Measurements from ENCODE around the gene RORB.

DNA sequence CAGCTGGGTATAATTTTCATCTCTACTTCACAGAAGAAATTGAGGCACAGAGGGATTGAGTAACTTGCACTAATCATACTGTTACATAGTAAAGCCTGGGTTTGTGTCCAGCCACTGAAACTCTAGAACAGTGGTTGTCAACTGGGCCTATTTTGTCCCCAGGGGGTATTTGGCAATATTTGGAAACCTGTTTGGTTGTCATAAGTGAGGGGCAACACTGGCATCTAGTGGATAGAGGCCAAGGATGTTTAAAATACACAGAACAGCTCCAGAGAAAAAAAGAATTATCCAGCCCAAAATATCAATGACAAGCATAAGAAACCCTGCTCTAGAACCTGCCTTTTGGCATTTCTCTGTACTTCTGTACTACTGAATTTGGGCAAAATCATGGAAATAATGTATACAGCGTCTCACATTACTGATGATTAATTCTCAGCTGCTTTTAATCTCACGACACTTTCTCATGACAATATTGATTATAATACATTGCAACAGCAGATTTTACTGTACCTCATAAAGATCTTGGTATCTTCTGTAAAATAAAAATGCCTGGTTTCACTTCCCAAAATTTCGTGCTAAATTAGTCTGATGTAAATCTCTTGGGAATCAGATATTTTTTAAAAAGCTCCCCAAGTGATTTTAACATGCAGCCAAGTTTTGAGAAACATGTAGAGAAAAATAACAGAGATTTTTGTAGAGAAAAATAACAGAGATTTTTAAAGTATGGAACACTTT is 112.7 kb downstream of the RORB start:
- TF ChIP-seq POLR2A (IDR thresholded peaks at IDR 0.05): no peak
- TF ChIP-seq, protein P1, sequence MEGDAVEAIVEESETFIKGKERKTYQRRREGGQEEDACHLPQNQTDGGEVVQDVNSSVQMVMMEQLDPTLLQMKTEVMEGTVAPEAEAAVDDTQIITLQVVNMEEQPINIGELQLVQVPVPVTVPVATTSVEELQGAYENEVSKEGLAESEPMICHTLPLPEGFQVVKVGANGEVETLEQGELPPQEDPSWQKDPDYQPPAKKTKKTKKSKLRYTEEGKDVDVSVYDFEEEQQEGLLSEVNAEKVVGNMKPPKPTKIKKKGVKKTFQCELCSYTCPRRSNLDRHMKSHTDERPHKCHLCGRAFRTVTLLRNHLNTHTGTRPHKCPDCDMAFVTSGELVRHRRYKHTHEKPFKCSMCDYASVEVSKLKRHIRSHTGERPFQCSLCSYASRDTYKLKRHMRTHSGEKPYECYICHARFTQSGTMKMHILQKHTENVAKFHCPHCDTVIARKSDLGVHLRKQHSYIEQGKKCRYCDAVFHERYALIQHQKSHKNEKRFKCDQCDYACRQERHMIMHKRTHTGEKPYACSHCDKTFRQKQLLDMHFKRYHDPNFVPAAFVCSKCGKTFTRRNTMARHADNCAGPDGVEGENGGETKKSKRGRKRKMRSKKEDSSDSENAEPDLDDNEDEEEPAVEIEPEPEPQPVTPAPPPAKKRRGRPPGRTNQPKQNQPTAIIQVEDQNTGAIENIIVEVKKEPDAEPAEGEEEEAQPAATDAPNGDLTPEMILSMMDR (IDR thresholded peaks at IDR 0.05): no peak

All from Peyer's patch (tissue), 4 donors.